HG02798 (cell line): ENCODE measurements around the gene EPN2.
A peak's percentile ranks its signal among the peaks of the same experiment; 100 is the strongest.

ENCODE experiments used
- ATAC-seq: cut with Tn5 transposase; IDR thresholded peaks from one replicate; pipeline ENCODE4 v1.9.1; 2021; ENCODE audit warnings: mild to moderate bottlenecking; ENCODE audit not compliant: unreplicated experiment, poor library complexity

The EPN2 gene

GRCh38 chr17:19306160-19307111, 69.3 kb downstream of the EPN2 start:
- peak; percentile 87 for ATAC-seq

DNA sequence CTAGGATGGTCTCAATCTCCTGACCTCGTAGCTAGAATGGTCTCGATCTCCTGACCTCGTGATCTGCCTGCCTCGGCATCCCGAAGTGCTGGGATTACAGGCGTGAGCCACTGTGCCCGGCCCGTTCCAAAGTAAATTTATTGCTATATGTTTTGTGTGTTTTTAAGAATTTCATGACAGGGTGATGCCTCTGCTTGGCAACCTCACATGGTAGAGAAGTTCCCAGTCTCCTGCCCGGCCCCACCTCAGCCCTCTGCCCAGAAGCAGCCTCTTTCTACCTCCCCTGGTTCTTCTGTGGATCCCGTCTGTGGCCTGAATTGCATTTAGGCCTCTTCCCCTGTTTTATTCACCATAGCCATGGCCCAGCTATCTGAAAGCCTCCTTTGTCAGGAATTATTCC, 70.4 kb downstream of the EPN2 start:
- ATAC-seq: no peak

DNA sequence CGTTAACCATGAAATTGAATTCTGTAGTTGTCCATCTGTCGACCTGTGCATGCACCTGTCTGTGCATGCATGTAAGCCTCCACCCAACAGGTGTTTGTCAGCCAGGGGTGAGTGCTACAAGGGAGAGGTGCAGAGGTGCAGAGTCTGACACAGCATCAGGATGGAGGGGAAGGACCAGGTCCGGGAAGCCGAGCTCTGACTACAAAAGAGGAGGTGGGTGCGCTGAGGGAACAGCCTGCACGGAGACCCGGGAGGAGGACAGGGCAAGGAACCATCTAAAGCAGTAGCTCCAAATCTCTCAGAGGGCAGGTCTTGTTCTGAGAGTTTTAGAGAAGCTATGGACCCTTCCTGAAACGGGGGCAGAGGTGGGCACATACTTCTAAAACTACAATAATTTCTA, 71.2 kb downstream of the EPN2 start:
- no peak for ATAC-seq

- ATAC-seq: no peak
Measured at GRCh38 chr17:19309701-19310100, 72.5 kb downstream of the EPN2 start.

- no peak for ATAC-seq
Measured at GRCh38 chr17:19310151-19310550, 73.0 kb downstream of the EPN2 start.

DNA sequence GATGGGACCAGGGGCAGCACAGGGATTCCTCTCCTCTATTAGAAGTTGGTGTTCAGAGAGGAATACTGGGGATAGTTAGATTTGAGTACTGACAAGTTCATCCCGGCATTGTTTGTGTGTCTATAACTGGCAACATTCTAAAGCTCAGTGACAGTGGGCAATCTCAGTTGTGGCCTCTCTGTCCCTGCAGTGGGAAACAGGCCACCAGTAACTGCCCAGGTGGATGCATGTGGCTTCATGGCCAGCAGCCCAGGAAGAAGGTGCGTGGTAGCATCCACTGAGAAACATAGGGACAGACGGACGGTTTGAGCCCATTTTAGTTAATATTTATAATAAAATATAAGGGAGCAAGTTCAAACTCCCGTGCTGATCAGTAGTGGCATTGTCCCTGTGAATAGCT, 73.8 kb downstream of the EPN2 start:
- ATAC-seq: no peak

DNA sequence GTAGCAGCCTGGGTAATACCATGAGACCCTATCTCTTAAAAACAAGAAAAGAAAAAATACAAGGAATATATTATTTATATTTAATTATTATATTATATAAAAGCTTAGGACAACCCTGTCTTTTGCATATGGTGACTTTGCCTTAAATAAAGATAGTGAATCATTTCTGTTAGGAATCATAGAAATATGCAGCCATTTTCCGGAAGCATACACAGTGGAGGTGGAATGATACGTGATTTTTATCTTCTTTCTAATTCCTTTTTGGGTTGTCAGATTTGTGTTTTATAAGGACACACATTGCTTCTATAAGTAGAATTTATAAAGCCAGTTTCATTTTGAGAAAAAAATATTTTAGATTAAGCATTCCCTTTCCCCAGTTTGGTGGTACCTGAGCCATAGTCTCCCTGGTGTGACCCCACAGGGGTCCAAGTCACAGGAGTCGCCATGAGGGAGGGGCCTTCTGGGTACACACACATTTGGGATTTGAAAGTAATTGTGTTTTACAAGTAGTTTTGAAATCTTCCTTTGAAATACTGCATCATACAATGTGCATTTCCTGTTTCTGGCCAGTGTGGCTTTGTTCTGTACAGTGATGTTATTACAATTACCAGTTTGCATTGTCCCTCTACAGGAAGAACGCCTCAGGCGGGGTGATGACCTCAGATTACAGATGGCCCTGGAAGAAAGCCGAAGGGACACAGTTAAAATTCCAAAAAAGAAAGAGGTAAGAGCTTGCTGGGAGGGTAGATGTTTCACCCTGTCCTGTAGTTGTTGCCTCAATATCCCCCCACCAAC, 74.5 kb downstream of the EPN2 start:
- no peak for ATAC-seq

- ATAC-seq: no peak
Measured at GRCh38 chr17:19312406-19312805, 75.2 kb downstream of the EPN2 start.

- no peak for ATAC-seq
Measured at GRCh38 chr17:19313066-19313745, 76.0 kb downstream of the EPN2 start.

- ATAC-seq: no peak
Measured at GRCh38 chr17:19313746-19314651, 76.8 kb downstream of the EPN2 start.

- ATAC-seq: no peak
Measured at GRCh38 chr17:19315104-19315503, 77.9 kb downstream of the EPN2 start.

DNA sequence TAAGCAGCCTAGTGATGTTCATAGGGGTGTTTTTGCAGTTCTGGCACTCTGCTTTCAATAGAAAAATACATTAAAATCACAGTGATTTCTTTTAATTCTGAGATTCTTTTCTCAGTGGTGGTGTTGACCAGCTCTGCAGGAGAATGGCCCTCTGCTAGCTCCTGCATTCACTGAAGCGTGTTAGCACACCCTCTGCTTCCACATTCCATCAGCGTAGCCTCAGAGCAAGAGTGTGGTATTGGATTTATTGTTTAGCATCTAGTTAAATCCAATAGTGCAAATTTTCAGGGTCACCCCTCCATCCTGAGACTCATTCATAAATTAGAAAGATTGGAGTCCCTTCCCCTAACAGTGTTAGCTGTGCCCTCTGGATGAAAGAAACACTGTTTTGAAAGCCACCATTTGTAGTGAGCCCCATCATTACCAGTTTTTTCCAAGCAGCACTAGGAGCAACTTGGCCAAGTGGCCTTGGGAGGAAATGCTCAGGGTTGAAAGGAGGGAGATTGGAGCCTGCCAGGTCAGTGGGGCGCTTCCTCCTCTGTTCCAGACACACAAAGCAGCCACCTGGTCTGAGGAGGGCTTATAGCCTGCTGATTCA, 79.7 kb downstream of the EPN2 start:
- ATAC-seq: no peak

DNA sequence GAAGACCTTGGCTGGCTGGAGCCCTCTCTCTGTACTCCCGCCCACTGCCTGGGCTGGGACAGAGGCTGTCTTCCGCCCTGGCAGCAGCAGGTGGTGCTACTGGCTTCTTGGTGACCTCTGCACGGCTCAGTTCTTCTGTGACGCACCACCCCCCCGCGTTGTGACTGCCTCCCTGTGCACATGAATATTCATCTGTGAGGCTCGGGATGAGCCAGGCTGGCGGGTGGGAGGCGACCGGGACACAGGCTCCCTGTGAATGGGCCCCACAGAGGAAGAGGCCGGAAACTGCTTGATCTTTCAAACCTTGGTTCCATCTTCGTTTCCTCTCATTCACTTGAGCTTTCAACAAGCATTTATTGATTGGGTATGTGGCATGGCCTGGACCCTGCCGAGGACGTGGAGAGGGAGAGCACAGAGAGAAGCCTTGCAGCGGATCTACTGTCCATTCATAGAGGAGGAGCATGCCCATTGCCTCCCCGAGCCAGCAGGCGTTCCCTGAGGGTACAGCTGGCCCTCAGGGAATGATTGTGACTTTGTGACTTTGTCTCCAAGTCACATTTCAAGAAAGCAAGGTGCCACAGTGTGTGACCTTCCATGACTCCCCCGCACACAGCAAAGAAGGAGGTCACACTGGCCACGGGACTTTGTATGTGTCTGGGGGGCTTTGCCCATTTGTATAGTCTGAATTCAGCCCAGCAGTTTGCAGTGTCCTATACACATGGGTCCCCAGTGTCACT, 80.4 kb downstream of the EPN2 start:
- ATAC-seq: peak; percentile 81

DNA sequence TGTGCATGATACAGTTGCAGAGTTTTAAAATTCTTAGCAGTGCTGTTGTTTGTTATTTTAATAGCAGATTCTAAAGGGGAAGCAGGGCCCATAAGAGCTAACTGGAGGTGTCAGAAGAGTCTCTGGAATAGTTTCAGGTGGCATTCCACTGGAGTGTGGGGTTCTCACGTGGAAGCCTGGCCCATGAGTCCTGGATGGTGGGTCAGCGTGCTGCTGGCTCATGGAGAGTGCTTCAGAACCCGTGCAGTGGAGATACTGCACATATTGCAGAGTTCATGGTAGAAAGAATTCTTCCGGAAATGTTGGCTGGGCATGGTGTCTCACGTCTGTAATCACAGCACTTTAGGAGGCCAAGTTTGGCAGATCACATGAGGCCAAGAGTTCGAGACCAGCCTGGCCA, 81.4 kb downstream of the EPN2 start:
- no peak for ATAC-seq

- ATAC-seq: no peak
Measured at GRCh38 chr17:19319771-19320505, 82.8 kb downstream of the EPN2 start.

GRCh38 chr17:19320876-19321275, 83.7 kb downstream of the EPN2 start:
- no peak for ATAC-seq

DNA sequence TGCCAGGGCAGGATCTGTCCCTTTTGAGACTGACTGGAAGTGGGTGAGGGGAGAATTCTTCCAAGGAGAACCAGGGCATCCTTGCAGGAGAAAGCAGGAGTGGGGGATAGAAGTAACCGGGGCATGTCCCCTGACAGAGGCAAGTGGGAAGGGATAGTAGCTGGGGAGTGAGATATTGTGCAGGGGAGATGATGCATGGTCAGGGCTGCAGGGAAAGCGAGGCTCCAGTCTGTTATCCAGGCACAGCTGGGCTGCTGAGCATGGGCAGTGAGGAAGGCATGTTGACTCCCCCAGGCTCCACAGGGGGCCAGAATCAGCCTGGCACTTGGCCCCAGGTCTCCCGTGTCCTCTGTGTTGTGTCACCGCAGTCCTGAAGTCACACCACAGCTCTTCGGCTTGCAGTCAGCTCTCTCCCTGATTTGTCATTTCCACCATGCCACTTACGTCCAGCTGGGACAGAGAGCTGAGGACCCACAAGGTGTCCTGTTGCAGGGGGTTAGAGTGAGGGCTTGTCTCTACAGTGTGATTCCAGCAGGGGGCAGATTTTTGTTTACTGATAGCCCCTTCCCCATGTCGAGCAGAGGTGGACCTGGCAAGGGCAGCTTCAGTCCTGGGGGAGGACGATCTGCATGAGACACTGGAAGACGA, 84.4 kb downstream of the EPN2 start:
- no peak for ATAC-seq

DNA sequence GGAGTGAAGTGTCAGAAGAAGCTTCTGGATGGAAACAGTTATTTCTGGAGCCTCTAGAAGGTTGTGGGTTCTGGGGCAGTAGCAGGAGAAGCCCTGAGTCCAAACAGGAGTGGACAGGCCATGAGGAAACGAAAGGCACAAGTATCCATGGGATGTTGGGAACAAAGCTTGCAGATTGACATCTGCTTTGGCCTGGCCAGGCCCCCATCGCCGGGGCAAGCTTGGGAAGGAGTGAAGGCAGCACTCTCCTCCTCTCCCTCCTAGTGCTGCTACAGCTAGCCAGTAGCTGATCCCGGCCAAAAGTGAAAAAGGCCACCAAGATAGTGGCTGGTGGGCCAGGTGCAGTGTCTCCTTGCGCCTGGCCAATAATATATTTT, 85.0 kb downstream of the EPN2 start:
- no peak for ATAC-seq
